Islet precursor cell (in vitro differentiated cells): Measurements from ENCODE around the gene PODN.

ENCODE experiments used
- DNase-seq: peaks from one replicate; pipeline ENCODE4 v3.0.0-alpha.2; 2018

Gene PODN

GRCh38 chr1:53051676-53052075 lies 10.3 kb upstream of the PODN start:
- DNase-seq, result no peak

- no peak for DNase-seq
Observed at GRCh38 chr1:53057127-53057526, 4.9 kb upstream of the PODN start.

- no peak for DNase-seq
Observed at GRCh38 chr1:53060579-53060978, 1.4 kb upstream of the PODN start.

- DNase-seq, result no peak
Observed at GRCh38 chr1:53061123-53061858, 722 bp upstream of the PODN start.

- DNase-seq, result peak; percentile 61
Observed at GRCh38 chr1:53062708-53063591, 937 bp downstream of the PODN start.

- DNase-seq, result no peak
Observed at GRCh38 chr1:53063744-53064515, 1.9 kb downstream of the PODN start.

GRCh38 chr1:53065391-53065790 lies 3.4 kb downstream of the PODN start:
- DNase-seq, result peak; percentile 47

- no peak for DNase-seq
Observed at GRCh38 chr1:53066488-53066887, 4.5 kb downstream of the PODN start.

GRCh38 chr1:53066891-53067738 lies 5.1 kb downstream of the PODN start:
- DNase-seq, result peak; percentile 44

GRCh38 chr1:53067886-53068285 lies 5.9 kb downstream of the PODN start:
- DNase-seq, result no peak

- DNase-seq, result peak; percentile 43
Observed at GRCh38 chr1:53068314-53069099, 6.5 kb downstream of the PODN start.

- peak; percentile 50 for DNase-seq
Observed at GRCh38 chr1:53069265-53069662, 7.3 kb downstream of the PODN start.

GRCh38 chr1:53069663-53070327 lies 7.8 kb downstream of the PODN start:
- DNase-seq, result peak; percentile 54

GRCh38 chr1:53070621-53071020 lies 8.6 kb downstream of the PODN start:
- peak; percentile 54 for DNase-seq

GRCh38 chr1:53071167-53071865 lies 9.3 kb downstream of the PODN start:
- no peak for DNase-seq

- DNase-seq, result no peak
Observed at GRCh38 chr1:53071915-53072314, 9.9 kb downstream of the PODN start.

- DNase-seq, result no peak
Observed at GRCh38 chr1:53073287-53073686, 11.3 kb downstream of the PODN start.

GRCh38 chr1:53073868-53074311 lies 11.9 kb downstream of the PODN start:
- DNase-seq, result no peak

- no peak for DNase-seq
Observed at GRCh38 chr1:53074313-53075154, 12.5 kb downstream of the PODN start.
